DOHH2 (cell line): Measurements from ENCODE around the gene ZBTB22.
A peak's percentile ranks its signal among the peaks of the same experiment; 100 is the strongest.

ENCODE experiments used
- H3F3A ChIP-seq: fragments of 200-600 bp; sonication (generic), shearing (Covaris generic); 2 replicates; pipeline ENCODE4 v1.6.0; 2016; ENCODE audit warnings: antibody characterized with exemption, mild to moderate bottlenecking; ENCODE audit not compliant: control insufficient read depth, insufficient read depth
- H3K27ac ChIP-seq: fragments of 200-600 bp; sonication (generic); 2 replicates; pipeline ENCODE4 v1.5.1; 2014; ENCODE audit warnings: low read depth, mild to moderate bottlenecking, low read length, moderate library complexity
- H3K27me3 ChIP-seq: fragments of 200-600 bp; sonication (generic); 2 replicates; pipeline ENCODE4 v1.6.1; 2014; ENCODE audit warnings: mild to moderate bottlenecking, low read length, mixed read lengths; ENCODE audit not compliant: control insufficient read depth
- H3K36me3 ChIP-seq: fragments of 200-600 bp; sonication (generic); 2 replicates; pipeline ENCODE4 v1.6.1; 2014; ENCODE audit warnings: mild to moderate bottlenecking, low read length, moderate library complexity, mixed read lengths; ENCODE audit not compliant: control insufficient read depth
- H3K4me1 ChIP-seq: fragments of 200-600 bp; sonication (generic); 2 replicates; pipeline ENCODE4 v1.6.1; 2014; ENCODE audit warnings: mild to moderate bottlenecking, low read length, mixed read lengths; ENCODE audit not compliant: control insufficient read depth
- H3K4me2 ChIP-seq: fragments of 200-600 bp; sonication (generic); 2 replicates; pipeline ENCODE4 v1.6.0; 2014; ENCODE audit warnings: mild to moderate bottlenecking, low read length, moderate library complexity
- H3K4me3 ChIP-seq: fragments of 200-600 bp; sonication (generic); 2 replicates; pipeline ENCODE4 v1.5.1; 2014; ENCODE audit warnings: mild to moderate bottlenecking, low read length, mixed read lengths
- H3K79me2 ChIP-seq: fragments of 200-600 bp; sonication (generic); 2 replicates; pipeline ENCODE4 v1.6.1; 2014; ENCODE audit warnings: mild to moderate bottlenecking, low read length, mixed read lengths; ENCODE audit not compliant: control insufficient read depth
- H3K9me2 ChIP-seq: fragments of 200-600 bp; sonication (generic); replicated peaks from 2 replicates; pipeline ENCODE4 v1.6.1; 2014; ENCODE audit warnings: mild to moderate bottlenecking, low read length, mixed read lengths; ENCODE audit not compliant: control insufficient read depth
- H3K9me3 ChIP-seq: fragments of 200-600 bp; sonication (generic); 2 replicates; pipeline ENCODE4 v1.6.1; 2014; ENCODE audit warnings: antibody characterized with exemption, low read length, mixed read lengths; ENCODE audit not compliant: control insufficient read depth, insufficient read depth
- H4K20me1 ChIP-seq: fragments of 200-600 bp; sonication (generic); 2 replicates; pipeline ENCODE4 v1.6.0; 2014; ENCODE audit warnings: low read depth, mild to moderate bottlenecking, antibody characterized with exemption, low read length, moderate library complexity; ENCODE audit not compliant: control insufficient read depth, insufficient read depth
- CTCF ChIP-seq: fragments of 200-600 bp; sonication (generic); IDR thresholded peaks from one replicate; pipeline ENCODE4 v1.5.1; 2014; ENCODE audit warnings: antibody characterized with exemption, mild to moderate bottlenecking, low read depth, low read length; ENCODE audit not compliant: poor library complexity, severe bottlenecking
- EZH2phosphoT487 ChIP-seq: fragments of 200-600 bp; sonication (generic); IDR thresholded peaks from 2 replicates; pipeline ENCODE4 v1.6.1; 2017; ENCODE audit warnings: borderline replicate concordance, mild to moderate bottlenecking, antibody characterized with exemption, low read length, moderate library complexity, mixed read lengths

ZBTB22 gene

GRCh38 chr6:33306356-33306755, 11.2 kb downstream of the ZBTB22 start:
- Histone ChIP-seq H3K9me2 (no peaks in the 10 kb centered on the region), H3K4me2 (peak overlapping the region; percentile 15; the same call in 1 of the 2 replicates), H3K79me2 (peaks cover 65% of the 10 kb centered on the region), H3K27ac (no peak overlapping the region), H3K27me3 (no peaks in the 10 kb centered on the region), H3K4me1 (peaks cover 11% of the 10 kb centered on the region), H3K4me3 (no peak overlapping the region), H3F3A (peaks cover 9% of the 10 kb centered on the region), H3K36me3 (peaks cover 70% of the 10 kb centered on the region), H4K20me1 (no peaks in the 10 kb centered on the region), H3K9me3 (no peaks in the 10 kb centered on the region)
- TF ChIP-seq CTCF (no peak), EZH2phosphoT487 (no peak)

GRCh38 chr6:33305052-33305451, 12.5 kb downstream of the ZBTB22 start:
- peaks cover 72% of the 10 kb centered on the region for H3K36me3 ChIP-seq
- no peaks in the 10 kb centered on the region for H3K9me3 ChIP-seq
- no peak overlapping the region for H3K4me2 ChIP-seq
- TF ChIP-seq EZH2phosphoT487: no peak
- no peak for TF ChIP-seq CTCF
- H3K4me3 ChIP-seq: no peak overlapping the region
- H3K27ac ChIP-seq: no peak overlapping the region
- peaks cover 13% of the 10 kb centered on the region for H3F3A ChIP-seq
- H3K4me1 ChIP-seq: peaks cover 19% of the 10 kb centered on the region
- H4K20me1 ChIP-seq: no peaks in the 10 kb centered on the region
- no peaks in the 10 kb centered on the region for H3K9me2 ChIP-seq
- no peaks in the 10 kb centered on the region for H3K27me3 ChIP-seq
- peaks cover 65% of the 10 kb centered on the region for H3K79me2 ChIP-seq

- Histone ChIP-seq H3K9me3 (no peaks in the 10 kb centered on the region), H3K4me3 (no peak overlapping the region), H3K4me2 (no peak overlapping the region), H4K20me1 (no peaks in the 10 kb centered on the region), H3K9me2 (no peaks in the 10 kb centered on the region), H3K4me1 (peaks cover 23% of the 10 kb centered on the region), H3K27me3 (no peaks in the 10 kb centered on the region), H3K36me3 (peaks cover 72% of the 10 kb centered on the region), H3K79me2 (peaks cover 63% of the 10 kb centered on the region), H3K27ac (no peak overlapping the region), H3F3A (peaks cover 19% of the 10 kb centered on the region)
- TF ChIP-seq CTCF: no peak
Measured at GRCh38 chr6:33304216-33304615, 13.3 kb downstream of the ZBTB22 start.

DNA sequence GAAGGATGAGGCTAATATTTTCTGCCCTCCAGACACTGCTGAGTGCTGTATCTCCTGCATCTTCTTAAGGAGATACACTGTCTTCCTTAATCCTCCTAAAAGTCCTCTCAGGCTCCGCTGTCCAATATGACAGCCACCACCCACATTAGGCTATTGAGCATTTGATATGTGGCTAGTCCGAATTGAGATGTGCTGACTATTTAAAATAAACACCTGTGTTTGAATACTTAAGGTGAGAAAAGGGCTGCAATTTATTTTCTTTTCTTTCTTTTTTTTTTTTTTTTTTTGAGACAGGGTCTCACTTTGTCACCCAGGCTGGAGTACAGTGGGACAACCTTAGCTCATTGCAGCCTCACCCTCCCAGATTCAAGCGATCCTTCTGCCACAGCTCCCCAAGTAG, 15.7 kb downstream of the ZBTB22 start:
- Histone ChIP-seq H3K9me2 (no peaks in the 10 kb centered on the region), H3F3A (peaks cover 22% of the 10 kb centered on the region), H3K27ac (no peak overlapping the region), H3K36me3 (peaks cover 63% of the 10 kb centered on the region), H3K4me1 (peaks cover 31% of the 10 kb centered on the region), H3K4me2 (no peak overlapping the region), H3K27me3 (no peaks in the 10 kb centered on the region), H4K20me1 (no peaks in the 10 kb centered on the region), H3K79me2 (peaks cover 54% of the 10 kb centered on the region), H3K4me3 (no peak overlapping the region), H3K9me3 (no peaks in the 10 kb centered on the region)
- TF ChIP-seq CTCF: no peak
- no peak for TF ChIP-seq EZH2phosphoT487
